ENCODE data around the gene VPS8. TPM values are rescaled to one million over a fixed set of nuclear protein-coding genes. Genes with fewer than 3 reads are reported as not detected.
"Not testable (repeated sequence)": the region's sequence is repeated elsewhere in the genome, so short reads cannot be mapped to it uniquely, and the experiment has no call there.

Gene VPS8
- total RNA-seq, 2 experiments from 2014 or later: 32.7 to 33.7 TPM

DNA sequence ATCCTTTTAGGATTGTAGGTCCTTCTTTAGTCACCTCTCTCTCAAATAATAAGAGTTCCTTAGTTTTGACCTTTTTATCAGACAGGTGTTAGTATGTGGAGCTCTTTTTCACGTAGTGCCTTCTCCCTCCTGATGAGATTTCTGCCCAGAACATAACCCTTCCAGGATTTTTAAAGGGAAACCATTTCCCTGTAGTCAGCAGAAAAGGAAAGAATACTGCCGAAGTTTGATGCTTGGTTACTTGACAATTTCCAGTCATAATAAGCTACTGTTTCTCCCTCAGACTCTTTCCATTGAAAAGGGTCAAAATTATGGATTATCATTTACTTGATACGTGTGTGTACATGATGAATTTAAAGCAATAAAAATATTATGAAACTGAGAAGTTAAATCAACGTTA lies 73.1 kb downstream of the VPS8 start:
- Mint-ChIP-seq H3K9me3 (no peaks in the 10 kb centered on the region), H3K36me3 (ENCODE audit: low read depth) (peaks cover 17% of the 10 kb centered on the region), H3K4me3 (no peak overlapping the region), H3K4me1 (ENCODE audit: low read depth) (no peaks in the 10 kb centered on the region), H3K27ac (no peak overlapping the region), H3K27me3 (ENCODE audit: low read depth) (no peaks in the 10 kb centered on the region)
- intact Hi-C loops (cut with micrococcal nuclease): no loop called here
- CTCF ChIA-PET: no interaction called here
- DNase-seq: no peak

DNA sequence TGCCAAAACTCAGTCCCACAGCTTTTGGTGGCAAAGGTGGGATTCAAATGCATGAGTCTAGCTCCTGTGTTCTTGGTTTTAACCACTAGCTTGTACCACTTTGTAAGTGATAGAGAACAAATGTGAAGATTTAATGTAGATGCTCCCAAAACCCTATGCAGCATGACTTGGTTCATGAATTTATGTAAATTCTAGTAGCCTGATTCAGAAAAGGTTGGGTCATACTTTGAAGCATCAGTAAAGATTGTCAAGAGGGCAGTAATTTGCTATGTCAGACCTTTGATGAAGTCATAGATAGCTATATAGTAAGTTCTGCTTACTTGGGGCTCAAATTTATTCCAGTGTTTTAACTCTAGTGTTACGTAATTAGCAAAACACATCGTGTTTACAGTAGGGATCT lies 75.6 kb downstream of the VPS8 start:
- H3K36me3 Mint-ChIP-seq (ENCODE audit: low read depth): peaks cover 15% of the 10 kb centered on the region
- H3K4me3 Mint-ChIP-seq: no peak overlapping the region
- H3K4me1 Mint-ChIP-seq (ENCODE audit: low read depth): no peaks in the 10 kb centered on the region
- H3K9me3 Mint-ChIP-seq: no peaks in the 10 kb centered on the region
- H3K27me3 Mint-ChIP-seq (ENCODE audit: low read depth): no peaks in the 10 kb centered on the region
- no peak for DNase-seq
- intact Hi-C loops (cut with micrococcal nuclease): no loop called here
- CTCF ChIA-PET: interaction anchor here (0.7 kb wide), 1 partner anchor 465 kb away, joined by 4 read pairs; no protein-coding TSS in a partner anchor
- no peak overlapping the region for H3K27ac Mint-ChIP-seq

DNA sequence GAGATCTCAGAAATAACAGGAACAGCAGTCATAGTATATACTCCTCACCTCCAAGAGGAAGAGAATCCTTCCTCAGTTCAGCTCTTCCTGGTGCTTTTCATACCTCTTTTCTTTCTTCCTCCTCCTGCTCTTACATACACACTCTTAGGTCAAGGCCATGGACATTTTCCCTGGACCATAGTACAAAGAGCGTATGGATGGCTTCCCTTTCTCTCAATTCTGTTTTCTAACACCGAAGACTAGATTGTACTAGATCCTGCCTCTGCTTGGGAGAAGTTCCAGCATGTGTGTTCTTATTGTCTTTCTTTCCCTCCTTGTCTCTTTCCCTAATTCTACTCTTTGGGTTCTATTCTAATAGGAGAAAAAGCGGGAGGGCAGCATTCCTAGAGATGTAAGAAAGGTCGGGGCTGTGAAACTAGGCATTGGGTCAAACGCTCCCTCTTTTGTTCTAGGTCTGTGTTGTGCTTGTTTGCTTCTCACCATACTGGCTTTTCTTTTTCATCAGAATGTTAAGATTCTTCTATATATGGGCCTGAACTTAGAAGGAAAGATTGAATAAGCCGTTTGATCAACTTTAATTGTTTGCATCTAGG lies 77.4 kb downstream of the VPS8 start:
- Mint-ChIP-seq H3K36me3 (ENCODE audit: low read depth) (peaks cover 5% of the 10 kb centered on the region), H3K9me3 (no peaks in the 10 kb centered on the region), H3K4me3 (no peak overlapping the region), H3K27me3 (ENCODE audit: low read depth) (no peaks in the 10 kb centered on the region), H3K4me1 (ENCODE audit: low read depth) (no peaks in the 10 kb centered on the region), H3K27ac (no peak overlapping the region)
- no peak for DNase-seq
- CTCF ChIA-PET: no interaction called here
- intact Hi-C loops (cut with micrococcal nuclease): no loop called here

DNA sequence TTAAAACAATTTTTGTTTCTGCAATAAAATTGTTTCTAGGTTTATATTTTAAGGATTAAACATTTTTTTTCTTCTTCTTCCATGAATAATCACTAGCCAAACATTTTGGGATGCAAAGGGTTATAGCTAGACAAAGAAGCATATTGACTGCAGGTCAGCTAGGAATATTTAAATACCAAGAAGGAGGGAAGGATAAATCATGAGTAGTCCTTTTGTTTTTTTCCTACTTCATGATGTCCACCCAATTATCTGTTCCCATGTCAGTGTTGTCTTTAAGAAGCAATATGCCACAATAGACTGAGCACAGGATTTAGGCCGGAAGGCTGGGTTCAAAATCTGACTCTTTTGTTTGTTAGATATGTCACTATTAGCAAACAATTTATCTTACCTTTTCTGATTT lies 82.1 kb downstream of the VPS8 start:
- CTCF ChIA-PET: no interaction called here
- H3K27ac Mint-ChIP-seq: no peak overlapping the region
- DNase-seq: no peak

DNA sequence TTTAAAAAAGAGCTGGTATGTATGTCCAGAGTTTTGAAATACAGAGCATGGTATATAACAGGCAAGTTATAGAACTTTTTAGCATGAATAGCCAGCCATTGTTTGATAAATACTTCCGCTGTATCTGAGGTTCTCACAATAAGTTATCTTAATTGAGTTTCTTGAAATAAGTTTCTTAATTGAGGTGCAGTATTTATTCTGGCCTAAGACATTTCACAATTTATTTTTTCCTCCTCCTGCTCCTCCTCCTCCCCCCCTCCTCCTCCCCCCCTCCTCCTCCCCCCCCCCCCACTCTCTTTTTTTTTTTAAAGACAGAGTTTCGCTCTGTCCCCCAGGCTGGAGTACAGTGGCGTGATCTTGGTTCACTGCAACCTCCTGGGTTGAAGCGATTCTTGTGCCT lies 83.4 kb downstream of the VPS8 start:
- H3K27ac Mint-ChIP-seq: no peak overlapping the region
- CTCF ChIA-PET: no interaction called here
- H3K27me3 Mint-ChIP-seq (ENCODE audit: low read depth): no peaks in the 10 kb centered on the region
- H3K36me3 Mint-ChIP-seq (ENCODE audit: low read depth): peaks cover 3% of the 10 kb centered on the region
- no peak for DNase-seq
- no peaks in the 10 kb centered on the region for H3K4me1 Mint-ChIP-seq (ENCODE audit: low read depth)
- H3K4me3 Mint-ChIP-seq: no peak overlapping the region
- H3K9me3 Mint-ChIP-seq: no peaks in the 10 kb centered on the region
- intact Hi-C loops (cut with micrococcal nuclease): no loop called here

More for the DNA sequence above, 82.1 kb downstream of the VPS8 start:
- Mint-ChIP-seq H3K27me3 (ENCODE audit: low read depth) (no peaks in the 10 kb centered on the region), H3K4me1 (ENCODE audit: low read depth) (no peaks in the 10 kb centered on the region), H3K9me3 (no peaks in the 10 kb centered on the region), H3K36me3 (ENCODE audit: low read depth) (peaks cover 2% of the 10 kb centered on the region), H3K4me3 (no peak overlapping the region)
- intact Hi-C loops (cut with micrococcal nuclease): no loop called here

DNA sequence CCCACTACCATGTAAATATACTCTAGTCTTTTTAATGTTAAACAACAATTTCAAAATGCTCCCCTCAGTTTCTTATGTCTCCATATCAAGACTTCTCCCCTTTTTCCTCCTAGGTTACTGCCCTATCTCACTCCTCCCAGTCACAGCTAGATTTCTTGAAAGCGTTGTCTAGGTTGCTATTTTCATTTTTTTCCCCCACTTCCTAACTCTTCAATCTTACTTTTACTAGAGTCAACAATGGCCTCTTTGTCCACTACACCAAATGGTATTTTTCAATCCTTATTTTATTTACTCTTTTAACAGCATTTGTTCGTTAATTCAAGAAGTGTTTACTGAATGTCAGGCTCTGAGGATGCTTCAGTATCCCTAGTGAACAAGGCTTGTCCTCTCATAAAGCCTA lies 84.4 kb downstream of the VPS8 start:
- Mint-ChIP-seq H3K4me1 (ENCODE audit: low read depth) (no peaks in the 10 kb centered on the region), H3K27ac (no peak overlapping the region), H3K4me3 (no peak overlapping the region), H3K9me3 (no peaks in the 10 kb centered on the region), H3K36me3 (ENCODE audit: low read depth) (peaks cover 6% of the 10 kb centered on the region), H3K27me3 (ENCODE audit: low read depth) (no peaks in the 10 kb centered on the region)
- CTCF ChIA-PET: no interaction called here
- intact Hi-C loops (cut with micrococcal nuclease): no loop called here
- no peak for DNase-seq

DNA sequence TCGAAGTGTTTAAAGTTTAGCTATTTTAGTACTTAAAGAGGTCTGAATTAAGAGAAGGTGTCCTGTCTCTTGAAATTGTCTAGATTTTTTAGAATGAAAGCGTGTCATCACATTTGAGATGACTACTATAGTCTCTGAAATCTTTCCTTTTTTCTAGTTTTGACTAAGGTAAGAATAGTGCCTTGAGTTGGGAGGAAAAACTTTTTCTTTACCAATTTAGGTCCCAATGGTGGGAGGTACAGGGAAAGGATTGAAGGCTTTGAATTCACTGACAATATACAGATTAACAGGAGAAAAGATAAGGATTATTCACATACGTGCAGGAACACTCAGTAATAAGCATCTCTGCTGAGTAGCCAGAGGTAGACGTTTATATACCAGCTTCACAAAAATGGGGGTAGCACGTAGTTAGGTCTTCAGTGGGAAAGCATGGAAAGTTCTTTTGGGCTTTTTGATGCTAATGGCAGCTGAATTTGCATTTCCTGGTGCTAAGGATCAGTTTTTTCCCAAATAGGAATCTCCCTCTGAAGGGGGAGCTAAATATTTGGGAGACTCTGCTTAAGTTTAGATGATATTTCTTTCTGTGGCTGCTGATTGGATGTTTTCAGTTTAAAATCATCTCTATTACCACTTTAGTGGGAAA lies 88.1 kb downstream of the VPS8 start:
- Mint-ChIP-seq H3K4me1 (ENCODE audit: low read depth) (no peaks in the 10 kb centered on the region), H3K4me3 (no peak overlapping the region), H3K27ac (no peak overlapping the region), H3K9me3 (no peaks in the 10 kb centered on the region), H3K27me3 (ENCODE audit: low read depth) (no peaks in the 10 kb centered on the region), H3K36me3 (ENCODE audit: low read depth) (peaks cover 16% of the 10 kb centered on the region)
- intact Hi-C loops (cut with micrococcal nuclease): no loop called here
- CTCF ChIA-PET: no interaction called here
- DNase-seq: no peak

DNA sequence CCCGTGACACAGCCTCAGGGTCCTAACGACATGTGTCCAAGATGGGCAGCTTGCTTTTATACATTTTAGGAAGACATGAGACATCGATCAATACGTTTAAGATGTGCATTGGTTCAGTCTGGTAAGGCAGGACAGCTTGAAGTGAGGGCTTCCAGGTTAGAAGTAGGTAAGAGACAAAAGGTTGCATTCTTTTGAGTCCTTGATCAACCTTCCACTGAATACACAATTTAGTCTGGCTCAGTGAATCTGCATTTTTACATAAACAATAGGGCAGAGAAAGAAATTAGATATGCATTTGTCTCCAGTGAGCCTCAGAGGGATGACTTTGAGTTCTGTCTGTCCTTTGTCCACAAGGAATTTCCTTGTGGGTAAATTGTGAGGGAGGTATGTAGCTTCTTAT lies 95.1 kb downstream of the VPS8 start:
- H3K27me3 Mint-ChIP-seq (ENCODE audit: low read depth); H3K4me1 Mint-ChIP-seq (ENCODE audit: low read depth); DNase-seq; H3K27ac Mint-ChIP-seq; CTCF ChIA-PET; H3K4me3 Mint-ChIP-seq; intact Hi-C loops (cut with micrococcal nuclease); H3K9me3 Mint-ChIP-seq: not testable (repeated sequence)
- H3K36me3 Mint-ChIP-seq (ENCODE audit: low read depth): peaks cover 24% of the 10 kb centered on the region

DNA sequence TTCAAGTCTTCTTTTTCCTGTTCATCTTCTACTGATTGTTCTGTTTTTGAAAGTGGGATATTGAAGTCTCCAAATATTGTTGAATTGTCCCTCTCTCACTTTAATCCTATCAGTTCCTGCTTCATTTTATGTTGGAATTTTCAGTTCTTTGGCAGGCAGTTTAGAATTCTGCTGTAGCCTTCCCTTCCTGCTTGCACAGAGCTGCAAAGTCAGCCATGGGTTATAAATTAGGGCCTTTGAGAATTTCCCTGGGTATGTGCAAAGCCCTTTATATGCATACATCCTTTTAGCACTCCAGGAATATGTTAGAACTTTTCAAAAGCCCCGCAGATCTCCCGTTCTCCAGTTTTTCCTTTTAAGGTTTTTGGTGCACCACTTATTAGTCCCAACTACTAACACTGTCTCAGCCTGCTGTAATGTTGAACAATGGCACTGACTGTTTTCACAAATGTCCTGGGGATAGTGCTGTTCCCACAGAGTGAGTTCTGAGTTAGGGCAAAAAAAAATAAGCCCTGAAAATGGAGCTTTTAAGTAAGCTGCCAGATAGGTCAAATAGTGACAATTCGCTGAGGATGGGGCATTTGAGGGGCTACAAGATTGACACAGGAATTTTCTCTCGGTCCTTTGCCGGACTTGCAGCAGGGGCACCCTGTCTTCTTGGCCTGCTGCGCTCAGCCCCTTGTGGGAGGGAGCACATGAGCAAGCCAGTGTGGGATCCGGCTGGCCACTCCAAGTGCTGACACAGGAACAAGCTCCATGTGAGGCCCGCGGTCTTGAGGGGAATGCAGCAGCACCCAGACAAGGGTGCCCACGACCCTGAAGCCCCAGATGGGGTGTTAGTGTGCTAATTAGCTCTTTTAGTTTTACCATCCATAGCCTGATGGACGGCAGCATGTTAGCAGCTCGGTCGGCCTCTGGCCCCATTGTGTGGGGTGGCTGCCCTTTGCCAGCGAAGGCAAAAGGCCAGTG lies 96.0 kb downstream of the VPS8 start:
- intact Hi-C loops (cut with micrococcal nuclease): no loop called here
- CTCF ChIA-PET: no interaction called here
- no peak overlapping the region for H3K27ac Mint-ChIP-seq
- no peaks in the 10 kb centered on the region for H3K27me3 Mint-ChIP-seq (ENCODE audit: low read depth)
- H3K9me3 Mint-ChIP-seq: no peaks in the 10 kb centered on the region
- DNase-seq: no peak
- no peak overlapping the region for H3K4me3 Mint-ChIP-seq
- peaks cover 24% of the 10 kb centered on the region for H3K36me3 Mint-ChIP-seq (ENCODE audit: low read depth)
- H3K4me1 Mint-ChIP-seq (ENCODE audit: low read depth): no peaks in the 10 kb centered on the region

DNA sequence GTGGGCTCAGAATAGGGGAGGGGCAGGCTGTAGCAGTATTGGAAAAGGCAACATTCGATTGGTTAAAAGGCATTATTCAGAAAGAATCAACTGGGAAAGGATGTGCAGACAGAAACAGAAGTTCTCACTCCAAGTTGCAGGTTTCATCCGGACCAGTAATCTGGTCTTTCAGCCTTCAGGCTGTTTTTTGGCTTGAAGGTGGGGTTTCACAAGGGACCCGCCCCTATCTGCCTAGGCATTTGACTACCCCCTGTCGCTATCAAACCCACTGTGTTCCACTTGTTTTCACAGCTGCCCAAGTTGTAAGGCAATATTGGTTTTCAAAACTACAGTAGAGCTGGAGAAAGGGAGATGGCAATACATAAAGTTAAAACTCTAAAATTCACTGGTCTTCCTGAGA lies 96.9 kb downstream of the VPS8 start:
- no peaks in the 10 kb centered on the region for H3K9me3 Mint-ChIP-seq
- intact Hi-C loops (cut with micrococcal nuclease): no loop called here
- H3K36me3 Mint-ChIP-seq (ENCODE audit: low read depth): peaks cover 22% of the 10 kb centered on the region
- no peak overlapping the region for H3K27ac Mint-ChIP-seq
- no peaks in the 10 kb centered on the region for H3K4me1 Mint-ChIP-seq (ENCODE audit: low read depth)
- no peak overlapping the region for H3K4me3 Mint-ChIP-seq
- CTCF ChIA-PET: no interaction called here
- no peaks in the 10 kb centered on the region for H3K27me3 Mint-ChIP-seq (ENCODE audit: low read depth)
- DNase-seq: no peak

DNA sequence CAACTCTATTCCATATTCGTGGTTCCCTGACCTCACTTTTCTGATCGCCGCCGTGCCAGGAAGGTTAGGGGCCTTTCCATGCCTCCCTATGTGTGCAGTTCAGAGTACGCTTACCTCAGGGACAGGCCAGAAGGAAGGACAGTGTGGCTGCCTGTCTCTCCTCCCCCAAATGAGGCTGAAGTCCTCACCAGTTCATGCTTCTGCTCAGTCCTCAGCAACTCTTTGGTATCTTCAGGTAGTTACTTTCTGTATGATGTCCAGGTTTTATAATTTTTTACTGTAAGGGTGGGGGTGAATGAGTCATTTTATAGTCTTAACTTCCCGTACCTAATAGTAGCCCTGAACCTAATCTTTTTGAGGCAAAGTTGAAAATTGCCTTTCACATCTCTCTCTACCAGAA lies 98.7 kb downstream of the VPS8 start:
- H3K4me3 Mint-ChIP-seq: no peak overlapping the region
- no peaks in the 10 kb centered on the region for H3K9me3 Mint-ChIP-seq
- H3K27ac Mint-ChIP-seq: no peak overlapping the region
- CTCF ChIA-PET: no interaction called here
- intact Hi-C loops (cut with micrococcal nuclease): no loop called here
- H3K4me1 Mint-ChIP-seq (ENCODE audit: low read depth): no peaks in the 10 kb centered on the region
- no peaks in the 10 kb centered on the region for H3K27me3 Mint-ChIP-seq (ENCODE audit: low read depth)
- DNase-seq: no peak
- H3K36me3 Mint-ChIP-seq (ENCODE audit: low read depth): peaks cover 22% of the 10 kb centered on the region

DNA sequence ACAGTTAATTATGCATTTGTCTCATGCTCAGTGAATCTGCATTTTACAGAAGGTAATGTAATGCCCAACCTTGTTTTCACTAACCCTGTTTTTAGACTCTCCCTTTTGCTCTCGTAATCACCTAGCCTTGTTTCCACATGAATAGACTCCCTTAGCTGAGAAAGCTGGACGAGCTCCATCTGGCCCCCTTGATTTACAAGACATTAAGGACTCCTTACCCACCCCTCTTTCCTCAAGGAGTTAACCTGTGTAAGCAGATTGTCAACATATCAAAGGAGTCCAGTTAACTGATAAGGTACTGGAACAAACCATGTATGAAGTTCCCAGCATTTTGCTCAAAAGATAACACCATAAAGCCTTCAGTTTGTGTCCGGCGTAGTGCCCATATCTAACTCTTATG lies 99.6 kb downstream of the VPS8 start:
- no peak for DNase-seq
- Mint-ChIP-seq H3K27me3 (ENCODE audit: low read depth) (no peaks in the 10 kb centered on the region), H3K27ac (no peak overlapping the region), H3K9me3 (no peaks in the 10 kb centered on the region), H3K4me3 (no peak overlapping the region), H3K36me3 (ENCODE audit: low read depth) (peaks cover 26% of the 10 kb centered on the region), H3K4me1 (ENCODE audit: low read depth) (no peaks in the 10 kb centered on the region)
- CTCF ChIA-PET: no interaction called here
- intact Hi-C loops (cut with micrococcal nuclease): no loop called here

DNA sequence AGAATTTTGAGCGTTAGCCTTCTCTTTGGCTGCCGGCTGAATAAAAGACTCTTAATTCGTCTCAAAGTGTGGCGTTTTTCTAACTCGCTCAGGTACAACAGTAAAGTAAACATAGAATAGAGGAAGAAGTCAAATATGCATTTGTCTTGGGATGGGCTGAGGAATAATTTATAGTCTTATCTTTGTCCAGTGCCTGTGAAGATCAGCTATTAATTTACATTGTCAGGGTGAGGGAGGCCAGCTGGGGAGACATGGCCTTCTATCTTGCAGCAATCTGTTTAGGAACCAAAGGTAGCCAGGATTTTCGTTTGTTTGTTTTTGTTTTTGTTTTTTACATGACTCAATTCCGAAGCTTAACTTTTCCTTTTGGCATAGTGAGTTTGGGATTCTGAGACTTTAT lies 100.2 kb downstream of the VPS8 start:
- intact Hi-C loops (cut with micrococcal nuclease): no loop called here
- Mint-ChIP-seq H3K27me3 (ENCODE audit: low read depth) (no peaks in the 10 kb centered on the region), H3K9me3 (no peaks in the 10 kb centered on the region), H3K36me3 (ENCODE audit: low read depth) (peaks cover 26% of the 10 kb centered on the region), H3K4me1 (ENCODE audit: low read depth) (no peaks in the 10 kb centered on the region), H3K27ac (no peak overlapping the region), H3K4me3 (no peak overlapping the region)
- no peak for DNase-seq
- CTCF ChIA-PET: no interaction called here

Measured in activated naive CD4-positive, alpha-beta T cell treated with anti-CD3 and anti-CD28 coated beads for 36 hours (primary cell).